ENCODE results near the gene DOC2B. TPM values are rescaled to one million over a fixed set of nuclear protein-coding genes. Genes with fewer than 3 reads are reported as not detected.

The DOC2B gene
- total and polyA plus RNA-seq, 7 donors, result 1.7 to 6.3 (median 3.3) TPM

DNA sequence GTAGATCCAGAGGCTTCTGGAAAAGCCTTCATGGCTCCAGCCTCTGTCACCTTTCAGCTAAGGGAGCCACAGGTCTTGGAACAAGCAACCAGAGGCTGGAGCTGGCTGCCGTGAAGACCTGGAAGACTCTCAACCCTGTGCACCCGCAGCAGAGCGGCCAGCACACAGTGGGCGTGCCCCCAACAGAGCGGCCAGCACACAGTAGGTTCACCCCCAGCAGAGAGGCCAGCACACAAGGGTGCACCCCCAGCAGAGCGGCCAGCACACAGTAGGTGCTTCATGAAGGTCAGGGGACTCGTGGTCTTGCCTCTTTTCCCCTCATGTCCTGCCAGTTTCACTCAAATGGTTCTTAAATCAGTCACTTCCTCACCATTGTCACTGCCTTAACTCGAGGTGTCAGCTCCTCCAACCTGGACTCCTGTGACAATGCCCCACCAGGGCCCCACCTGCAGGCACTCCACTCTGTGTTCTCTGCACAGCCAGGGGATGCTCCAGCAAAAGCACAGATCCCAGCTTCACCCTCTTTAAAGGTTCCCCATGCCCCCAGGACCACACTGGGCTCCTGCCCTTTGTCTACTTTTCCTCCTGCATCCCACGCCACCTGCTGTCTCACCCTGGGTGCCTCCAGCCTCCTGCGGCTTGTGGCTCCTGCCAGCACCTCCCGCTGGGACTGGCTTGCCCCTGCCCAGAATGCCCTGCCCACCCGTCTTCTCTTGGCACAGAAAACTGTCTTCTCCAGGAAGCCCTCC lies 42.4 kb upstream of the DOC2B start:
- peak in 1 of 2 donors; percentile 32 for DNase-seq
- H3K27ac ChIP-seq, result no peak overlapping the region
- 81 to 88% (median 84%) methylated on average over 12 of the region's 12 CpGs for WGBS, 3 donors
- no peaks in the 10 kb centered on the region for H3K9me3 ChIP-seq
- intact Hi-C loops (cut with DNase I), result no loop called here
- H3K36me3 ChIP-seq (ENCODE audit: insufficient read depth in 1 of 2, low read depth in 1 of 2), result no peaks in the 10 kb centered on the region
- no peak for TF ChIP-seq CTCF (IDR thresholded peaks at IDR 0.05)
- no peaks in the 10 kb centered on the region for H3K4me1 ChIP-seq
- H3K4me3 ChIP-seq, result no peak overlapping the region
- no peaks in the 10 kb centered on the region for H3K27me3 ChIP-seq (ENCODE audit: insufficient read depth in 3 of 3, low read length in 2 of 3)
- ATAC-seq, result no peak

- peak; percentile 49 to 51 for DNase-seq
- no peak for TF ChIP-seq CTCF (IDR thresholded peaks at IDR 0.05)
- Histone ChIP-seq H3K4me1 (no peaks in the 10 kb centered on the region), H3K4me3 (no peak overlapping the region), H3K27ac (no peak overlapping the region), H3K27me3 (ENCODE audit: insufficient read depth in 3 of 3, low read length in 2 of 3) (no peaks in the 10 kb centered on the region), H3K36me3 (ENCODE audit: insufficient read depth in 1 of 2, low read depth in 1 of 2) (no peaks in the 10 kb centered on the region), H3K9me3 (no peaks in the 10 kb centered on the region)
- 75 to 80% (median 77%) methylated on average over 8 of the region's 8 CpGs for WGBS, 3 donors
- intact Hi-C loops (cut with DNase I), result no loop called here
- no peak for ATAC-seq
Measured at GRCh38 chr17:222172-222571, 40.7 kb upstream of the DOC2B start.

DNA sequence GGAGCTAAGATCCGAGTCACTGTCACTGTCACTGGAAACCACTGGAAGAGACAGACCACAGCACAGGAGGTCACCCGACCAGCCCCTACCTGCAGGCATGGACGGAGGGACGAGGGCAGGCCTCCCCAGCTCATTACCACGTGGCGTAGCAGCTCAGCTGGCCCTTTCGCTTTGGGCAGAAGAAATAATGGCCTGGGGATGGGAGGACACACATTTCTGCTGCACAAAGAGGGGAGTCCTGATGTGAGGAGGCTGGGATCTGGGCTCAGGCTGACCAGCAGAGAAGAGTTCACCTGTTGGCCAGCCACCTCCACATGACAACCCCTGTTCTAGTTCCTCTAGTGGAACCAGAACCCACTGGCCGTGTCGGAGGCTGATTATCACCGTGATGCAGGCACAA lies 38.2 kb upstream of the DOC2B start:
- Histone ChIP-seq H3K27ac (no peak overlapping the region), H3K9me3 (no peaks in the 10 kb centered on the region), H3K4me3 (no peak overlapping the region), H3K36me3 (ENCODE audit: insufficient read depth in 1 of 2, low read depth in 1 of 2) (no peaks in the 10 kb centered on the region), H3K27me3 (ENCODE audit: insufficient read depth in 3 of 3, low read length in 2 of 3) (no peaks in the 10 kb centered on the region), H3K4me1 (no peaks in the 10 kb centered on the region)
- TF ChIP-seq CTCF (IDR thresholded peaks at IDR 0.05), result no peak
- ATAC-seq (no peak), DNase-seq (no peak)
- intact Hi-C loops (cut with DNase I), result no loop called here
- WGBS, 3 donors, result 91 to 100% (median 92%) methylated on average over 10 of the region's 10 CpGs

DNA sequence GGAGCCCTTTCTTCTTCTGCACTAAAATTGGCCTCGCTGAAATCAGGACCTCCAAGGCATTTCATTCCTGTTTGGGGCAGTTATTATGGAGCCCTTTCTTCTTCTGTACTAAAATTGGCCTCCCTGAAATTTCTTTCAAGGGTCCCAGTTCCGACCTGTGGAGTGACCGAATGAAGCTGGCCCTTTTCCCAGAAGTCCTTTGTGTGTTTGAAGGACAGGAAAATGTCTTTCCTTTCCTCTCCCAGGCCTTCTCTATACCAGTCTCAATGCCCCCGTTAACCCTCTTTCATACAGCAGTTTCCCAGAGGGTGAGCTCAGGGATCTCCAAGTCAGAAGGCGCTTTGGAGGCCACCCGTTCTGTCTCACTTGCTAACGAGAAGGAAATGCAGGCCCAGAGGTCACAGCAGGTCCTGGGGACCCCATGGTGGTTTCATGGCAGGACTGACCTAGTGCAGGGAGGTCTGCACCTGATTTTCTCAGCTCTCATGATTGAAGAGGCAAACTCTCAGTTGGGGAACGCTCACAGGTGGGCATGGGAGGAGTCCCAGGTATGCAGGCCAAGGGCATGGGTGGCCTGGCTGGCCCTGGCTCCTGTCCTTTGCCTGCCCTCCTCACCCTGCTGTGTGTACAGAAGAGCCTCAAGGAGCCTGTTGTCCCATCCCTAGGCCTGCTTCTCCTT lies 37.1 kb upstream of the DOC2B start:
- no peaks in the 10 kb centered on the region for H3K4me1 ChIP-seq
- TF ChIP-seq CTCF (IDR thresholded peaks at IDR 0.05), result no peak
- no peaks in the 10 kb centered on the region for H3K36me3 ChIP-seq (ENCODE audit: insufficient read depth in 1 of 2, low read depth in 1 of 2)
- H3K27me3 ChIP-seq (ENCODE audit: insufficient read depth in 3 of 3, low read length in 2 of 3), result no peaks in the 10 kb centered on the region
- no peak overlapping the region for H3K27ac ChIP-seq
- intact Hi-C loops (cut with DNase I), result no loop called here
- no peaks in the 10 kb centered on the region for H3K9me3 ChIP-seq
- no peak for ATAC-seq
- DNase-seq, result no peak
- WGBS, 3 donors, result 68 to 75% (median 72%) methylated on average over 8 of the region's 8 CpGs
- no peak overlapping the region for H3K4me3 ChIP-seq
